ENCODE measurements around the gene ETS1. TPM values are rescaled to one million over a fixed set of nuclear protein-coding genes. Genes with fewer than 3 reads are reported as not detected.

The ETS1 gene
- total RNA-seq, 1 experiment from 2014 or later: 135 TPM

- H3K27me3 ChIP-seq (ENCODE audit: low read length): no peaks in the 10 kb centered on the region
- peaks cover 18% of the 10 kb centered on the region; the same call in 1 of the 2 replicates for H3K36me3 ChIP-seq (ENCODE audit: insufficient read depth, low read length)
- H3K9me2 ChIP-seq (replicated peaks; ENCODE audit: insufficient read depth, low read length): no peaks in the 10 kb centered on the region
- H3K79me2 ChIP-seq (ENCODE audit: low read length): peaks cover 100% of the 10 kb centered on the region
- no peak overlapping the region for H2AFZ ChIP-seq (ENCODE audit: low read length)
- no peak overlapping the region for H3K4me2 ChIP-seq (ENCODE audit: low read depth, low read length, poor library complexity, severe bottlenecking)
- no peak for DNase-seq
- H3K9ac ChIP-seq (ENCODE audit: low read length): no peak overlapping the region
- no peaks in the 10 kb centered on the region for H3K9me3 ChIP-seq (ENCODE audit: low read length)
- no peak overlapping the region for H3K4me3 ChIP-seq (ENCODE audit: low read length)
- H4K20me1 ChIP-seq (ENCODE audit: insufficient read depth, low read depth, low read length): peaks cover 57% of the 10 kb centered on the region; the same call in 1 of the 2 replicates
- H3K4me1 ChIP-seq (ENCODE audit: low read length): peaks cover 100% of the 10 kb centered on the region
- peak overlapping the region; percentile 69 for H3K27ac ChIP-seq (ENCODE audit: low read length)
Observed at GRCh38 chr11:128509621-128510389, 77.6 kb downstream of the ETS1 start.

- H3K4me2 ChIP-seq (ENCODE audit: low read depth, low read length, poor library complexity, severe bottlenecking): peak overlapping the region; percentile 13
- DNase-seq: no peak
- H3K4me3 ChIP-seq (ENCODE audit: low read length): no peak overlapping the region
- peaks cover 53% of the 10 kb centered on the region; the same call in 1 of the 2 replicates for H4K20me1 ChIP-seq (ENCODE audit: insufficient read depth, low read depth, low read length)
- H3K4me1 ChIP-seq (ENCODE audit: low read length): peaks cover 100% of the 10 kb centered on the region
- no peak overlapping the region for H3K9ac ChIP-seq (ENCODE audit: low read length)
- peaks cover 100% of the 10 kb centered on the region for H3K79me2 ChIP-seq (ENCODE audit: low read length)
- peak overlapping the region; percentile 69 for H3K27ac ChIP-seq (ENCODE audit: low read length)
- no peaks in the 10 kb centered on the region for H3K9me3 ChIP-seq (ENCODE audit: low read length)
- H3K27me3 ChIP-seq (ENCODE audit: low read length): no peaks in the 10 kb centered on the region
- no peaks in the 10 kb centered on the region for H3K9me2 ChIP-seq (replicated peaks; ENCODE audit: insufficient read depth, low read length)
- H2AFZ ChIP-seq (ENCODE audit: low read length): no peak overlapping the region
- peaks cover 14% of the 10 kb centered on the region; the same call in 1 of the 2 replicates for H3K36me3 ChIP-seq (ENCODE audit: insufficient read depth, low read length)
Observed at GRCh38 chr11:128508770-128509510, 78.4 kb downstream of the ETS1 start.

GRCh38 chr11:128507936-128508335 lies 79.4 kb downstream of the ETS1 start:
- H4K20me1 ChIP-seq (ENCODE audit: insufficient read depth, low read depth, low read length): peaks cover 53% of the 10 kb centered on the region; the same call in 1 of the 2 replicates
- peaks cover 100% of the 10 kb centered on the region for H3K79me2 ChIP-seq (ENCODE audit: low read length)
- H3K27ac ChIP-seq (ENCODE audit: low read length): peak overlapping the region; percentile 69
- H3K9me3 ChIP-seq (ENCODE audit: low read length): no peaks in the 10 kb centered on the region
- DNase-seq: no peak
- peaks cover 100% of the 10 kb centered on the region for H3K4me1 ChIP-seq (ENCODE audit: low read length)
- no peak overlapping the region for H3K4me3 ChIP-seq (ENCODE audit: low read length)
- H3K9me2 ChIP-seq (replicated peaks; ENCODE audit: insufficient read depth, low read length): no peaks in the 10 kb centered on the region
- no peaks in the 10 kb centered on the region for H3K27me3 ChIP-seq (ENCODE audit: low read length)
- peaks cover 7% of the 10 kb centered on the region; the same call in 1 of the 2 replicates for H3K36me3 ChIP-seq (ENCODE audit: insufficient read depth, low read length)
- H3K9ac ChIP-seq (ENCODE audit: low read length): no peak overlapping the region
- H3K4me2 ChIP-seq (ENCODE audit: low read depth, low read length, poor library complexity, severe bottlenecking): no peak overlapping the region
- no peak overlapping the region for H2AFZ ChIP-seq (ENCODE audit: low read length)

- Histone ChIP-seq H3K9me2 (replicated peaks; ENCODE audit: insufficient read depth, low read length) (no peaks in the 10 kb centered on the region), H3K27me3 (ENCODE audit: low read length) (no peaks in the 10 kb centered on the region), H2AFZ (ENCODE audit: low read length) (no peak overlapping the region), H3K4me2 (ENCODE audit: low read depth, low read length, poor library complexity, severe bottlenecking) (peak overlapping the region; percentile 29), H3K79me2 (ENCODE audit: low read length) (peaks cover 100% of the 10 kb centered on the region), H3K36me3 (ENCODE audit: insufficient read depth, low read length) (0 out of 2 replicates have a peak, but pooled peaks cover 5% of the 10 kb centered on the region), H3K4me1 (ENCODE audit: low read length) (peaks cover 100% of the 10 kb centered on the region), H3K9me3 (ENCODE audit: low read length) (no peaks in the 10 kb centered on the region), H3K9ac (ENCODE audit: low read length) (no peak overlapping the region), H3K4me3 (ENCODE audit: low read length) (no peak overlapping the region), H3K27ac (ENCODE audit: low read length) (peak overlapping the region; percentile 69; the same call in 1 of the 2 replicates), H4K20me1 (ENCODE audit: insufficient read depth, low read depth, low read length) (peaks cover 53% of the 10 kb centered on the region)
- no peak for DNase-seq
Observed at GRCh38 chr11:128506999-128507611, 80.3 kb downstream of the ETS1 start.

- Histone ChIP-seq H3K4me1 (ENCODE audit: low read length) (peaks cover 100% of the 10 kb centered on the region), H3K79me2 (ENCODE audit: low read length) (peaks cover 100% of the 10 kb centered on the region), H3K9me2 (replicated peaks; ENCODE audit: insufficient read depth, low read length) (no peaks in the 10 kb centered on the region), H3K36me3 (ENCODE audit: insufficient read depth, low read length) (0 out of 2 replicates have a peak, but pooled peaks cover 5% of the 10 kb centered on the region), H3K9ac (ENCODE audit: low read length) (no peak overlapping the region), H3K27me3 (ENCODE audit: low read length) (no peaks in the 10 kb centered on the region), H4K20me1 (ENCODE audit: insufficient read depth, low read depth, low read length) (peaks cover 53% of the 10 kb centered on the region), H2AFZ (ENCODE audit: low read length) (no peak overlapping the region), H3K4me3 (ENCODE audit: low read length) (no peak overlapping the region), H3K27ac (ENCODE audit: low read length) (peak overlapping the region; percentile 93; the same call in 1 of the 2 replicates), H3K4me2 (ENCODE audit: low read depth, low read length, poor library complexity, severe bottlenecking) (peak overlapping the region; percentile 60), H3K9me3 (ENCODE audit: low read length) (no peaks in the 10 kb centered on the region)
- DNase-seq: no peak
Observed at GRCh38 chr11:128506356-128506755, 81.0 kb downstream of the ETS1 start.

- no peaks in the 10 kb centered on the region for H3K9me3 ChIP-seq (ENCODE audit: low read length)
- no peak for DNase-seq
- no peak overlapping the region for H3K4me3 ChIP-seq (ENCODE audit: low read length)
- peaks cover 100% of the 10 kb centered on the region for H3K4me1 ChIP-seq (ENCODE audit: low read length)
- H3K4me2 ChIP-seq (ENCODE audit: low read depth, low read length, poor library complexity, severe bottlenecking): peak overlapping the region; percentile 60
- H4K20me1 ChIP-seq (ENCODE audit: insufficient read depth, low read depth, low read length): peaks cover 50% of the 10 kb centered on the region
- no peaks in the 10 kb centered on the region for H3K27me3 ChIP-seq (ENCODE audit: low read length)
- no peak overlapping the region for H3K9ac ChIP-seq (ENCODE audit: low read length)
- H3K27ac ChIP-seq (ENCODE audit: low read length): peak overlapping the region; percentile 93
- H3K79me2 ChIP-seq (ENCODE audit: low read length): peaks cover 100% of the 10 kb centered on the region
- no peak overlapping the region for H2AFZ ChIP-seq (ENCODE audit: low read length)
- no peaks in the 10 kb centered on the region for H3K9me2 ChIP-seq (replicated peaks; ENCODE audit: insufficient read depth, low read length)
- 0 out of 2 replicates have a peak, but pooled peaks cover 5% of the 10 kb centered on the region for H3K36me3 ChIP-seq (ENCODE audit: insufficient read depth, low read length)
Observed at GRCh38 chr11:128505449-128506065, 81.8 kb downstream of the ETS1 start.

- Histone ChIP-seq H3K4me1 (ENCODE audit: low read length) (peaks cover 100% of the 10 kb centered on the region), H4K20me1 (ENCODE audit: insufficient read depth, low read depth, low read length) (peaks cover 42% of the 10 kb centered on the region), H3K27ac (ENCODE audit: low read length) (peak overlapping the region; percentile 93), H3K9me2 (replicated peaks; ENCODE audit: insufficient read depth, low read length) (no peaks in the 10 kb centered on the region), H3K4me2 (ENCODE audit: low read depth, low read length, poor library complexity, severe bottlenecking) (peak overlapping the region; percentile 60), H3K9me3 (ENCODE audit: low read length) (no peaks in the 10 kb centered on the region), H3K4me3 (ENCODE audit: low read length) (no peak overlapping the region), H3K9ac (ENCODE audit: low read length) (0 out of 2 replicates have a peak overlapping the region, but pooled peaks have one; percentile 27), H3K79me2 (ENCODE audit: low read length) (peaks cover 100% of the 10 kb centered on the region), H3K27me3 (ENCODE audit: low read length) (no peaks in the 10 kb centered on the region), H2AFZ (ENCODE audit: low read length) (no peak overlapping the region), H3K36me3 (ENCODE audit: insufficient read depth, low read length) (0 out of 2 replicates have a peak, but pooled peaks cover 5% of the 10 kb centered on the region)
- DNase-seq: no peak
Observed at GRCh38 chr11:128504486-128504885, 82.9 kb downstream of the ETS1 start.
